ENCODE data around the gene MAS1. TPM values are rescaled to one million over a fixed set of nuclear protein-coding genes. Genes with fewer than 3 reads are reported as not detected.

Gene MAS1
- total and polyA plus RNA-seq, 2 donors (not counting 3 experiments of a cell fraction or from before 2014, with no cell fraction given), result not detected

DNA sequence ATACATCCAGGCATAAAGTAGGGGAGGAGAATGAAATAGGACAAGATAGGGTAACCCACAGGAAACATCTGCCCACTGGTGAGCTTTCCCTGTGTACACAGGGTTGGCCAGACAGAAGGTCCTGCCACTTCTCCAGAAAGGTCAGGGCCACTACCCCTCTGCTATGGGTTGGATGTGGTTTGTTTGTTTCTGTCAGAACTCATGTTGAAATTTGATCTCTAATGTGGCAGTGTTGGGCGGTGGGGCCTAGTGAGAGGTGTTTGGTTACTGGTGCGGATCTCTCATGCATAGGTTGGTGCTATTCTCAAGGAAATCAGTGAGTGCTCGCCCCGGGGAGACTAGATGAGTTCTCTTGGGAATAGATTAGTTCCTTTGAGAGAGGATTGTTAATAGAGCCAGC, 15.6 kb upstream of the MAS1 start:
- ChIA-PET POLR2A (no interaction called here), CTCF (no interaction called here)
- no TSS peak for BruUV-seq (replicated peaks)

DNA sequence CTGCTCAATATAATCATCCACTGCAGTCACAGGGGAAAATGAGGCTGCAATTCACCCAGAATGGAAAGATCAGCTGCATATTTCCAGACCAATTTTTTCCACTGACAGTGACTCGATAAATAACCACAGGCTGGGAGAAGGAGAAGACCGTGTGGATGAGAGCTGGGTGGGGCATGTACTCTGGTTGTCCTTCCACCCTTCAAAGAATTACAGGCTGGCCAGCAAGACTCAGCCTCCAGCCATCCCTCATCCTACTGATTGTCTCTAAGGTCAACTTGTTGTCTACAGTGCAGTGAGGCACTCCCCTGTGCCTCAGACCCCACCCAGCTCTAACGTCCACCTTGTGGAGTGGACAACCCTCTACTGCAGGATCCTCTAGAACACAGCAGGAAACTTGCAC, 14.5 kb upstream of the MAS1 start:
- no peaks in the 10 kb centered on the region for H3K79me2 ChIP-seq (ENCODE audit: control insufficient read depth, insufficient read depth, low read length)
- no peak for FAIRE-seq
- no peaks in the 10 kb centered on the region for H3K4me1 ChIP-seq (ENCODE audit: control insufficient read depth, extremely low read depth, insufficient read depth, low read length)
- BruUV-seq (replicated peaks), result no TSS peak
- H3K27ac ChIP-seq (ENCODE audit: insufficient read depth, low read depth, low read length), result no peak overlapping the region
- intact Hi-C loops (cut with micrococcal nuclease), result no loop called here
- no peak for DNase-seq (ENCODE audit: low read depth, low spot score)
- H3K9me3 ChIP-seq (replicated peaks; ENCODE audit: control insufficient read depth, insufficient read depth, low read length), result no peaks in the 10 kb centered on the region
- no peaks in the 10 kb centered on the region for H3K9me1 ChIP-seq (replicated peaks; ENCODE audit: control insufficient read depth, extremely low read depth, insufficient read depth, low read length)
- H3K27me3 ChIP-seq (ENCODE audit: control insufficient read depth in 2 of 2, insufficient read depth in 2 of 2, low read length in 2 of 2), result no peaks in the 10 kb centered on the region
- H4K20me1 ChIP-seq (replicated peaks; ENCODE audit: control insufficient read depth, extremely low read depth, insufficient read depth, low read length), result no peaks in the 10 kb centered on the region
- CTCF ChIA-PET, result no interaction called here
- no peaks in the 10 kb centered on the region for H3K36me3 ChIP-seq (ENCODE audit: control insufficient read depth in 2 of 2, extremely low read depth in 1 of 2, insufficient read depth in 2 of 2, low read length in 2 of 2)
- POLR2A ChIA-PET, result no interaction called here
- dilution Hi-C loops (cut with MboI; ENCODE audit: extremely low pct_ligation_motif_present, low sequenced_read_pairs), result no loop called here
- H3K9ac ChIP-seq (replicated peaks; ENCODE audit: extremely low read depth, insufficient read depth, low read length), result no peak overlapping the region
- no peak overlapping the region for H2AFZ ChIP-seq (ENCODE audit: low read depth, low read length)
- no peak overlapping the region for H3K4me2 ChIP-seq (ENCODE audit: insufficient read depth, low read length)
- TF ChIP-seq GATA2 (IDR thresholded peaks at IDR 0.05; ENCODE audit: insufficient read depth, insufficient read length, low read depth, low read length) (no peak), POLR2AphosphoS5 (IDR thresholded peaks at IDR 0.05; ENCODE audit: insufficient read depth, low read depth, low read length) (no peak), POLR2A (IDR thresholded peaks at IDR 0.05; ENCODE audit: low read depth, low read length) (no peak), JUN (IDR thresholded peaks at IDR 0.05; ENCODE audit: borderline replicate concordance, insufficient read depth, insufficient read length, low read depth) (no peak)
- TF ChIP-seq, protein P1, sequence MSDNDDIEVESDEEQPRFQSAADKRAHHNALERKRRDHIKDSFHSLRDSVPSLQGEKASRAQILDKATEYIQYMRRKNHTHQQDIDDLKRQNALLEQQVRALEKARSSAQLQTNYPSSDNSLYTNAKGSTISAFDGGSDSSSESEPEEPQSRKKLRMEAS (IDR thresholded peaks at IDR 0.05; ENCODE audit: insufficient read depth, insufficient read length), result no peak
- no peak overlapping the region for H3K4me3 ChIP-seq (replicated peaks in 1 of 3; ENCODE audit: insufficient read depth in 1 of 3, low read depth in 1 of 3, low read length in 3 of 3)

More for the DNA sequence above, 15.6 kb upstream of the MAS1 start:
- Histone ChIP-seq H3K4me3 (replicated peaks in 1 of 3; ENCODE audit: insufficient read depth in 1 of 3, low read depth in 1 of 3, low read length in 3 of 3) (no peak overlapping the region), H3K79me2 (ENCODE audit: control insufficient read depth, insufficient read depth, low read length) (no peaks in the 10 kb centered on the region), H3K27me3 (ENCODE audit: control insufficient read depth in 2 of 2, insufficient read depth in 2 of 2, low read length in 2 of 2) (no peaks in the 10 kb centered on the region), H3K9me3 (replicated peaks; ENCODE audit: control insufficient read depth, insufficient read depth, low read length) (no peaks in the 10 kb centered on the region), H3K36me3 (ENCODE audit: control insufficient read depth in 2 of 2, extremely low read depth in 1 of 2, insufficient read depth in 2 of 2, low read length in 2 of 2) (no peaks in the 10 kb centered on the region), H3K27ac (ENCODE audit: insufficient read depth, low read depth, low read length) (no peak overlapping the region), H3K9me1 (replicated peaks; ENCODE audit: control insufficient read depth, extremely low read depth, insufficient read depth, low read length) (no peaks in the 10 kb centered on the region), H3K4me1 (ENCODE audit: control insufficient read depth, extremely low read depth, insufficient read depth, low read length) (no peaks in the 10 kb centered on the region), H4K20me1 (replicated peaks; ENCODE audit: control insufficient read depth, extremely low read depth, insufficient read depth, low read length) (no peaks in the 10 kb centered on the region), H2AFZ (ENCODE audit: low read depth, low read length) (no peak overlapping the region), H3K4me2 (ENCODE audit: insufficient read depth, low read length) (no peak overlapping the region), H3K9ac (replicated peaks; ENCODE audit: extremely low read depth, insufficient read depth, low read length) (no peak overlapping the region)
- dilution Hi-C loops (cut with MboI; ENCODE audit: extremely low pct_ligation_motif_present, low sequenced_read_pairs), result no loop called here
- TF ChIP-seq POLR2A (IDR thresholded peaks at IDR 0.05; ENCODE audit: low read depth, low read length), result no peak
- no peak for TF ChIP-seq JUN (IDR thresholded peaks at IDR 0.05; ENCODE audit: borderline replicate concordance, insufficient read depth, insufficient read length, low read depth)
- TF ChIP-seq, protein P1 (IDR thresholded peaks at IDR 0.05; ENCODE audit: insufficient read depth, insufficient read length), result no peak
- TF ChIP-seq MYC (IDR thresholded peaks at IDR 0.05; ENCODE audit: low read depth, low read length), result no peak
- no peak for TF ChIP-seq POLR2AphosphoS5 (IDR thresholded peaks at IDR 0.05; ENCODE audit: insufficient read depth, low read depth, low read length)
- intact Hi-C loops (cut with micrococcal nuclease), result no loop called here
- FAIRE-seq (no peak), DNase-seq (ENCODE audit: low read depth, low spot score) (no peak)
